WTC11 (cell line): ENCODE data around the gene STAMBP.

Experiments used
- PREB ChIP-seq: sonication (generic); formaldehyde crosslinking; IDR thresholded peaks from 2 replicates; pipeline ENCODE4 v1.8.1; 2022; ENCODE audit warnings: mild to moderate bottlenecking, missing genetic modification reagents, moderate library complexity, borderline replicate concordance
- TEAD4 ChIP-seq: sonication (generic); formaldehyde crosslinking; IDR thresholded peaks from 2 replicates; pipeline ENCODE4 v1.8.0; 2022; ENCODE audit warnings: mild to moderate bottlenecking, missing genetic modification reagents
- ZNF396 ChIP-seq: fragments of 250-450 bp; sonication (Bioruptor Pico); IDR thresholded peaks from 2 replicates; pipeline ENCODE4 v1.8.0; 2021; ENCODE audit warnings: mild to moderate bottlenecking, moderate library complexity, borderline replicate concordance

- no peak for TF ChIP-seq TEAD4
- TF ChIP-seq PREB (CRISPR knock-in tag), result no peak
- TF ChIP-seq ZNF396 (CRISPR knock-in tag), result no peak
Measured at GRCh38 chr2:73885406-73885805, 56.6 kb downstream of the STAMBP start.
